Esophagus (tissue), 2 donors: ENCODE measurements around the gene SERPINA3. TPM values are rescaled to one million over a fixed set of nuclear protein-coding genes. Genes with fewer than 3 reads are reported as not detected.

Experiments
- H3K27ac ChIP-seq, 2 donors: one replicate each; pipeline ENCODE4 v1.5.1; 2013; ENCODE audit warnings: low read depth in 2 of 2, mild to moderate bottlenecking in 2 of 2, inconsistent platforms in 1 of 2, low read length in 1 of 2, moderate library complexity in 1 of 2
- H3K27me3 ChIP-seq, 2 donors: one replicate each; pipeline ENCODE4 v1.6.1; 2013; ENCODE audit warnings: low read length in 2 of 2, control low read depth in 1 of 2, mild to moderate bottlenecking in 1 of 2; ENCODE audit not compliant: insufficient read depth in 2 of 2, control insufficient read depth in 1 of 2
- H3K36me3 ChIP-seq, 2 donors: one replicate each; pipeline ENCODE4 v1.6.1; 2013; ENCODE audit warnings: low read length in 1 of 2; ENCODE audit not compliant: control insufficient read depth in 2 of 2, insufficient read depth in 2 of 2
- H3K4me1 ChIP-seq, 2 donors: one replicate each; pipeline ENCODE4 v1.6.1; 2013; ENCODE audit warnings: low read length in 1 of 2; ENCODE audit not compliant: control insufficient read depth in 2 of 2, insufficient read depth in 2 of 2
- H3K4me3 ChIP-seq, 2 donors: one replicate each; pipeline ENCODE4 v1.5.1; 2013; ENCODE audit warnings: low read length in 2 of 2, mild to moderate bottlenecking in 2 of 2, low read depth in 1 of 2, moderate library complexity in 1 of 2
- H3K9me3 ChIP-seq, 2 donors: one replicate each; pipeline ENCODE4 v1.6.1; 2013; ENCODE audit warnings: mild to moderate bottlenecking in 2 of 2, low read depth in 1 of 2, low read length in 1 of 2, moderate library complexity in 1 of 2; ENCODE audit not compliant: control insufficient read depth in 2 of 2, insufficient read depth in 1 of 2
- WGBS, 2 donors: extraction: QIAGEN DNeasy Blood & Tissue Kit; methylation state at CpG; one replicate each; pipeline ENCODE4 v1.1.7; 2013; 5-methylcytosine and 5-hydroxymethylcytosine counted together
- polyA plus RNA-seq, 2 donors: library from polyadenylated mRNA; stranded (reverse); fragments of 200-250 nt; gene quantifications; one replicate each; pipeline ENCODE4 v1.2.3, GENCODE V29; 2013
- donor health status: healthy with polysubstance abuse.
- donor health status: Bipolar disorder and iron deficiency.

SERPINA3 gene
- polyA plus RNA-seq, 2 donors, result 8.9 to 30.5 TPM

DNA sequence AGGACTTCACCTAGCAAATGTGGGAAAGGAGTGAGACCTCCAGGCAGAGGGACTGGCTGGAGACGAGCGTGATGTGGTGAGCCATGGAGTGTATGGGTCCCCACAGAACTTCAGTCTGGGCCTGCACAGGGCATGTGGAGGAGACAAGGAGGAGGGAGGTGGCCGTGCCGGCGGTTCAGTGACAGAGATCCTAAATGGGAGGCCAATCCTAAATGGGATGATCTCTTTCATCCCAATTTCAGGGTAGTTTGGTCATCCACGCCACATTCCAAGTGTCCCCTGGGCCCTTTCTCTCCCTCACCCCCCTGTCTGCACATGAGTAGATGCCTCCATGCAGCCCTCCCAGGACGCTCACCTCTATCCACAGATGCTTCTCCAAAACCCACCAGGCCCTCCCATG lies 17.8 kb upstream of the SERPINA3 start:
- Histone ChIP-seq H3K4me1 (peaks cover 0 to 8% of the 10 kb centered on the region in 2 donors), H3K27ac (no peak overlapping the region)
- WGBS, 2 donors, result 92 to 96% methylated on average over 7 of the region's 7 CpGs

DNA sequence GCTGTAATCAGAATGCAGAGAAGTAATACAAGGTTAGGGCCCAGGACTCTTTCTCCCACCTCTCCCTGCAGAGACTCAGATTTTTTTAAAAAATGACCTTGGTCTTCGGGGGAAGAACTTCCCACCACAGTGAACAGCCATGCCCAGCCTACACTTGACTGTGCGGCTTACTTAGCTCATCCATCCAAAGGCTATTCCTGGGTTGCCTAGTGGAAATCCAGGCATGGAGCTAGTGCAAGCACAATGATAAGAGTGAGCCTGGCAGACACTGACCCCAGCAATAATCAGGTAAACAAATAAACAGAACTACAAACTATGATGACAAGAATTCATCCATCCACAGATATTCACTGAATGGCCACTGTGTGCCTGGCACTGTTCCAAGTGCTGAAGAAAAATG lies 16.3 kb upstream of the SERPINA3 start:
- Histone ChIP-seq H3K4me1 (peaks cover 2 to 18% of the 10 kb centered on the region in 2 donors), H3K36me3 (no peaks in the 10 kb centered on the region), H3K4me3 (no peak overlapping the region), H3K27ac (no peak overlapping the region), H3K9me3 (no peaks in the 10 kb centered on the region), H3K27me3 (no peaks in the 10 kb centered on the region)
- 83 to 85% methylated on average over 2 of the region's 2 CpGs for WGBS, 2 donors

More for the DNA sequence above, 17.8 kb upstream of the SERPINA3 start:
- Histone ChIP-seq H3K4me3 (no peak overlapping the region), H3K36me3 (no peaks in the 10 kb centered on the region), H3K9me3 (no peaks in the 10 kb centered on the region), H3K27me3 (no peaks in the 10 kb centered on the region)

DNA sequence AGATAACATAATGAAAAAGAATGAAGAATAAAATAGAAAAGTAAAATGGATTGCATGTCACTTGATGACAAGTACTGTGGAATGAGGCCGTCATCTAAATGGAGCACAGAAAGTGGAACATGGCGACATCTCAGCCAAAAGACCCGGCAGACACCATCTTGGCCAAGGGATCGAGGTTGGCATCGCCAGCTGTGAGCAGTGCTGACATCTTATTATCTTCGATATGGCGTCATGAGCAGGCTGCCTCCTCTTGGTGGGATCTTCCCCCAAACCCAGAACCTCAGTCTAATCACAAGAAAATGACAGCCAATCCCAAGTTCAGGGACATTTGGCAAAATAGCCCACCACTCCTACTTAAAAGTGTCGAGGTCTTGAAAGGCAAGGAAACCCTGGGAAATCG lies 15.8 kb upstream of the SERPINA3 start:
- no peak overlapping the region for H3K4me3 ChIP-seq
- peaks cover 2 to 18% of the 10 kb centered on the region in 2 donors for H3K4me1 ChIP-seq
- no peak overlapping the region for H3K27ac ChIP-seq
- WGBS, 2 donors, result 88 to 92% methylated on average over 9 of the region's 9 CpGs
- no peaks in the 10 kb centered on the region for H3K9me3 ChIP-seq
- H3K36me3 ChIP-seq, result no peaks in the 10 kb centered on the region
- no peaks in the 10 kb centered on the region for H3K27me3 ChIP-seq

DNA sequence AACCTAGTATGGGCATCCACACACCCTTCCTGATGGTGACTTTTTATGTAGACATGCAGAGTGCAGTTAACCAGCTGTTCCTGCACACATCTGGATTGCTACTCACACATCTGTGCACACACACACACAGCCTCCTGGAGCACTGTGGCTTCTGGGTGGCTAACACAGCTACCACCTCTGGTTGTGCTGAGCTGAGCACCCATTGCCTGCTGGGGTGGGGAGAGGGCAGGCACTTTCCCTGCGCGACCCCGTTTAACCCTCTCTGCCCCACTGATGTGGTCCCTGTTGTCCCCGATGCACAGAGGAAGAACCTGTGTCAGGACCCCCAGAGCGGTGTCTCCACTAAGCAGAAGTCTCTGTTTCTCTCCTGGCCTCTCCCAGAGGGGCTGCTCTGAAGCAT lies 14.4 kb upstream of the SERPINA3 start:
- Histone ChIP-seq H3K36me3 (no peaks in the 10 kb centered on the region), H3K27me3 (no peaks in the 10 kb centered on the region), H3K27ac (no peak overlapping the region), H3K4me3 (no peak overlapping the region), H3K4me1 (peaks cover 2 to 19% of the 10 kb centered on the region in 2 donors), H3K9me3 (no peaks in the 10 kb centered on the region)
- WGBS, 2 donors, result 77 to 90% methylated on average over 5 of the region's 5 CpGs

DNA sequence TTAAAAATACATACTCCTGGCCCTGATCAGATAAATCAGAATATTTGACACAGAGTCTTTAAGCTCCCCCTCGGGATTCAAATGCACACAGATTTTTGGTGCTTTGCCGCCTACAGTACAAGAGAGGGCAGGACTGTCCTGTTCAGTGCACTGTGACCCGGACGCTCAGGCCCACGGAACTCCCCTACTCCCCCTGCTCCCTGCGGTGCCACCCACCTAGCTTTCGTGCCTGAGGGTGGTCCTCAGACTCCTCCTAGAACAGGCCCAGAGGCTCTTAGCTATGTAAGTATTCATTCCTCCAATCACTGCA lies 13.7 kb upstream of the SERPINA3 start:
- Histone ChIP-seq H3K27me3 (no peaks in the 10 kb centered on the region), H3K9me3 (no peaks in the 10 kb centered on the region), H3K4me3 (no peak overlapping the region), H3K36me3 (no peaks in the 10 kb centered on the region), H3K27ac (peak overlapping the region; percentile 75 to 86), H3K4me1 (peaks cover 2 to 19% of the 10 kb centered on the region in 2 donors)
- WGBS, 2 donors, result 64 to 75% methylated on average over 7 of the region's 7 CpGs

DNA sequence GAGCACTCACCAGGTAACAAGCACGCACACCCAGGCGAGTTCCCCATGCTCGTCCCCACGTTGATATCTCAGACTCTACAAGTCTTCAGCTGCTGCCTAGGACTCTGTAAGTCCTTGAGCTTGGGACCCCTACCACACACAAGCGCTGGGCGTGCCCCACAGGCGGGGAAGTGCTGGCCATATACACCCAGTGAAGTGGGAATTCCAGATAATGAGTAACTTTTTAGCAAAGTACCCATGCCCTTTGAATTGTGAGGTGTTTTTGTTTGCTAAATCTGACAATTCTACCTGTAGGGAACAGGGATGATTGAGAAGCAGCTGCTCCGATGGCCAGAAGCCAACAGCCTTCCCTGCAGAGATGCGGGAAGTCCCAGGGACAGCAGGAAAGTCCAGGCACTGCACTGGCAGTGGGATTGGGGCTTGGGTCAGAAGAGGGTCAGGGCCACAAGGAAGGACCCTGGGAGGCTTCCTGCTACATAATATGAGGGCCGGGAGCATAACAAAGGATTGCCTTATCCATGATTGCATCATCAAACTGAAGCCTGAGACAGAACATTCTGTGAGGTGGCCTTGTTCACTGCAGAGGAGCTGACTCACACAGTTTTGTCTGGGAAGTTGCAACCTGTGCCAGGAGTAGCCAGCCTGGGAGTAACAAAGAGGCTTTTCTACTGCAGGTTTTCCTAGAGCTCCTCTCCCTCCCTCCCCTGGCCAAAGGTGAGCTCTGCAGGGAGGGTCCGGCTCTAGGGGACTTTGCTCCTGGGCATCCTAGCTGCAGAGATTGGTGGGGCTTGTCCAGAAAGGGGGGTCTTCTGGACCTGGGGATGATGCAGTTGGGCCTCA lies 13.2 kb upstream of the SERPINA3 start:
- H3K27me3 ChIP-seq, result no peaks in the 10 kb centered on the region
- peak overlapping the region; percentile 75 to 86 for H3K27ac ChIP-seq
- H3K4me3 ChIP-seq, result no peak overlapping the region
- 50 to 57% methylated on average over 11 of the region's 11 CpGs for WGBS, 2 donors
- no peaks in the 10 kb centered on the region for H3K9me3 ChIP-seq
- H3K4me1 ChIP-seq, result peaks cover 2 to 19% of the 10 kb centered on the region in 2 donors
- H3K36me3 ChIP-seq, result no peaks in the 10 kb centered on the region

DNA sequence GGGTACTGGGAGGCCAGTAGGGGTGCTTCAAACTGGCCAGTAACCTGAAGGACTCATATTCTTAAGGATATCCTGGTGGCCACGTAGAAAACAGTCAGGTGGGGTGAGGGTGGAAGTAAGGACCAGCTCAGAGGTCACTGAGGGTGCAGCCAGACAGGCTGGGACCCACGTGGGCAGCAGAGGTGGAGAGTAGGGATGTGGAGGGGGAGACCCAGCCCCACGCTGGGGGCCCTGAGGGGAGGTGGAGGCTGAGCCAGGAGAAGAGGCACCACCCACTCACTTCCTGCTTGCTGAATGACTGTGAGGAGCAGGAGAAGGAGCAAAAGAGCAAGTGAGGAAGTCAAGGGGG lies 12.6 kb upstream of the SERPINA3 start:
- Histone ChIP-seq H3K4me3 (no peak overlapping the region), H3K9me3 (no peaks in the 10 kb centered on the region), H3K27ac (peak overlapping the region; percentile 57 to 67), H3K4me1 (peaks cover 2 to 19% of the 10 kb centered on the region in 2 donors), H3K27me3 (no peaks in the 10 kb centered on the region), H3K36me3 (no peaks in the 10 kb centered on the region)
- WGBS, 2 donors, result 28 to 30% methylated on average over 3 of the region's 3 CpGs

DNA sequence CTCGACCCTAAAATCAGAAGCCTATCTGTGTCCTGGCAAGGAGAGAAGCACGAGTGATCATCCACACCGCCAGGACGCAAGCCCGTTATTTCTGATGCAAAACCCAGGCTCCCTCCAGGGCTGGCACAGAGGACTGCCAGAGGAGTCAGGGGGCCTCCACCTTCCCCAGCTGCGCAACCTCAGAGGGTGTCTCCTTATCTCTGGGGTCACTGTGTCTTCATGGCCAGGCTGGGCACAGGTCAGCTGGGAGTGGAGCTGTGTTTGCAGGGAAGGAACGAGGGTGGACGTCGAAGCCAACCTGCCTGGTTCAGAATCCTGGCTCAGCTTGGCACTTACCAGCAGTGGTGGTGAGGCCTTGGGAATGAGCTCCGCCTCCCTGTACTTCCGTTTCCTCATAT lies 12.0 kb upstream of the SERPINA3 start:
- Histone ChIP-seq H3K27me3 (no peaks in the 10 kb centered on the region), H3K9me3 (no peaks in the 10 kb centered on the region), H3K4me3 (no peak overlapping the region), H3K27ac (no peak overlapping the region), H3K36me3 (no peaks in the 10 kb centered on the region), H3K4me1 (peaks cover 2 to 19% of the 10 kb centered on the region in 2 donors)
- 78 to 89% methylated on average over 11 of the region's 11 CpGs for WGBS, 2 donors

DNA sequence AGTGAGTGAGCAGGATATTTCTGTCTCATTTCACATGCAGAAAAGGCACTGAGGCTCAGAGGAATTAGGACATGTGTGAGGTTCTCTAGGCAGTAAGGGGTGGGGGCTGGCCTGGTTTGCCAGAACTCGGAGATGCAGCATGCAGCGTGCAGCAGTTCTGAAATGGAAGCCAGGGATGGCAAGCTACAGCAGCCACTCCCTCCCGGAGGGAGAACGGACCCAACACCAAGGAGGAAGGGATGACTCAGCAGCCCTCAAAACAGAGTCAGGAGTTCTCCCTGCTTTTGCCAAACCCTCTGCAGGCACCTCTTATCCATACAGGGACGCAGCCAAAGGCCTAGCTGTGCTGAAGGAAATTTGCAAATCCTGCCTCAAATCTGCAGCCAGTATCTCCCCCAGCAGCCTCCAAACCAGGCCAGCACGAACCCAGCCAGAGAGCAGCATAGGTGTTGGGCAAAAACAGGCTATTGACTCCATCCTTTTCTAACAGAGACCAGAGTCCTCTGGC lies 10.3 kb upstream of the SERPINA3 start:
- Histone ChIP-seq H3K4me1 (peaks cover 2 to 19% of the 10 kb centered on the region in 2 donors), H3K27me3 (no peaks in the 10 kb centered on the region), H3K9me3 (no peaks in the 10 kb centered on the region), H3K4me3 (no peak overlapping the region), H3K27ac (peak overlapping the region; percentile 64 to 67), H3K36me3 (no peaks in the 10 kb centered on the region)
- 14 to 33% methylated on average over 6 of the region's 6 CpGs for WGBS, 2 donors

DNA sequence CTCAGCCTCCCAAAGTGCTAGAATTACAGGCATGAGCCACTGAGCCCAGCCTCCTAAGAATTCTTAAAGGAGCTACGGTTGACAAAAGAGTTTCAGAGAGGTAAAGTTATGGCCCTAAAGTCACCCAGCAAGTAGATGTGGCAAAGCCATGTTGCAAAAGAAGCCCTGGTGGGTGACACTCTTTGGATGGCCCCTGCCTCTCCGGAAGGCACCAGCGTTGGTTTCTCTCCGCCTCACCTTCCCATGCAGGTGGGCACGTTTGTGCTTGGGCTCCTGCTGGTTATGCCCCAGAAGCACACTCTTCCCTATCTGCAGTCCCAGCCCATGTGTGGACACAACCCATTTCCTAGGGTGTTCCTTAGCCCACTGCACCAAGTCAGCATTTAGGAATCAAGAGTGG lies 9.5 kb upstream of the SERPINA3 start:
- no peaks in the 10 kb centered on the region for H3K9me3 ChIP-seq
- no peak overlapping the region for H3K4me3 ChIP-seq
- H3K27ac ChIP-seq, result no peak overlapping the region
- H3K27me3 ChIP-seq, result no peaks in the 10 kb centered on the region
- peaks cover 2 to 19% of the 10 kb centered on the region in 2 donors for H3K4me1 ChIP-seq
- 93 to 96% methylated on average over 5 of the region's 5 CpGs for WGBS, 2 donors
- no peaks in the 10 kb centered on the region for H3K36me3 ChIP-seq
